ENCODE measurements around the gene SRSF1.
"Not testable (repeated sequence)": the region's sequence is repeated elsewhere in the genome, so short reads cannot be mapped to it uniquely, and the experiment has no call there.

Gene SRSF1

DNA sequence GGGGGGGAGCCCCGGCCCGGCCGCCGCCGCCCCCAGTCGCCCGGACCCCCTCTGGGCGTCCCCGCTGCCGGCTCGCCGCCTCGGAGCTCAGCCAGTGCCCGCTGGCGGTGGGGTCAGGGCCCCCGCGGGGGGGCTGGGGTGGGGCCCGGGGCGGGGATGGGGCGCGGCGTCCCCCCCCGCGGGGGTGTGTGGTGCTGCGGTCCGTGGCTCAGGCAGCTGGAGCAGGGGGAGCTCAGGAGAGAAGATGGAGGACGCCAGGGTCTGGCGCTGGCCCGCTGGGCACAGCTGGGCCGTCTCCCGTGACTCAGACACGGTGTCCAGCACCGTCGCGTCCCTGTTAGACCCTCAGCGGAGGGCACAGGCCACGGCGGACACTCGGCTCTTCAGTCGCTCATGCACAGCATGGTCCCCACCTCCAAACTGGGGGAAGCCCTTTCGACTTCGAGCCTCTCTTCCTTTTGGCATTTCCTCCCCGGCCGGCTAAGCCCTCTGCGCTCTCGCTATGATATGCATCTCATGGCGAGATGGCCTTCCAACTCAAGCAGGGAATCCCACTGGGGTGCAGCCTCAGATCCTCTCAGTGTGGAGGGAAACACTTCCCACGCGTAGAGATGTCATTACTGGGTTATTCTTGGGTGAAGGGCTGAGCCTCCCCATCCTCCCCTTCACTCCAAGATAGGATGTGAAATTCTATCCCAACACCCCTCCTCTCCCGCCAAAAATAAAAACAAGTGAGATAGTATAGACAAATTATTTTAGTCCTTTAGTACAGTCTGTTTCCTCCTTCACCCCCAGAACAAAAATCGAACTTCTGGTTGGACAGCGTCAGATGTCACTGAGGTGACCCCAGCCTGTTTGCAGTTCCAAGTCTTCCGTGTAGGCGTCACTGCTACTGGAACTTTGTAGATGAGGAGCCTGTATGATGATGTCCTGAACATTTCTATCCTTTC is 18.5 kb downstream of the SRSF1 start:
- DNase-seq (ENCODE audit: low read depth) = peak; percentile 40

DNA sequence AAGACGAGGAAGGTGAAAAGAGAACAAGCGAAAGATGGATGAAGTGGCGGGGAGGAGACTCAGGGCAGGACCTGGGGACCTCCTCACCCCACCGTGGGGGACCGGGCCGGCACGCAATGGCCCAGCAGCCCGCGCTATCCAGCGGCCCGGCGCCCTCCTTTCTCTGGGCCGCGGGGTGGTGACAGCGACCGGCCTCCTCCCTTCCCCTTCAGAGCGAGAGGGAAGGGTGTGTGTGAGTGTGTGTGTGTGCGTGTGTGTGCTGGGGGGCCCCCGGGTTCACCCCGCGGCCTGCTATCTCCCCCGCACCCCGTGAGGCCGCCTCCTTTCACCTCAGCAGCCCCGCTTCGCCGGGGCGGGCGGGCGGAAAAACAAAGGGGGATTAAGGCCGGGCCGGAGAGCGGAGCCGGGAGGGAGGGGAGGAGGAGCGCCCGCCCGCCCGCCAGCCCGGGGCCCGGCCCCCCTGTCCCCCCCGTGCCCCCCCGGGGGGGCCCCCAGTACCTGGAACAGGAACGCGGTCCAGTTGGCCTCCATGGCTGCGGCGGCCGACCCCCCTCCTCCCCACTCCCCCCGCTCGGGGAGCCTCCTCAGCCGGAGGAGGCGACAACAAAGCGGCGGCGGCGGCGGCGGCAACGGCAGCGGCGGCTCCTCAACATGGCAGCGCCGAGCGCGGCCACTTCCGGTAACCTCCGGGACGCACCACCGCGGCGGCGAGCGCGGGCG is 19.3 kb downstream of the SRSF1 start, which contains the start of gene VEZF1:
Gene VEZF1, minus strand, starts transcription at position 674 of the 720 bp plus-strand sequence. Its CDS starts 143 bp downstream, at position 531.
- peak; percentile 63 for DNase-seq (ENCODE audit: low read depth)

DNA sequence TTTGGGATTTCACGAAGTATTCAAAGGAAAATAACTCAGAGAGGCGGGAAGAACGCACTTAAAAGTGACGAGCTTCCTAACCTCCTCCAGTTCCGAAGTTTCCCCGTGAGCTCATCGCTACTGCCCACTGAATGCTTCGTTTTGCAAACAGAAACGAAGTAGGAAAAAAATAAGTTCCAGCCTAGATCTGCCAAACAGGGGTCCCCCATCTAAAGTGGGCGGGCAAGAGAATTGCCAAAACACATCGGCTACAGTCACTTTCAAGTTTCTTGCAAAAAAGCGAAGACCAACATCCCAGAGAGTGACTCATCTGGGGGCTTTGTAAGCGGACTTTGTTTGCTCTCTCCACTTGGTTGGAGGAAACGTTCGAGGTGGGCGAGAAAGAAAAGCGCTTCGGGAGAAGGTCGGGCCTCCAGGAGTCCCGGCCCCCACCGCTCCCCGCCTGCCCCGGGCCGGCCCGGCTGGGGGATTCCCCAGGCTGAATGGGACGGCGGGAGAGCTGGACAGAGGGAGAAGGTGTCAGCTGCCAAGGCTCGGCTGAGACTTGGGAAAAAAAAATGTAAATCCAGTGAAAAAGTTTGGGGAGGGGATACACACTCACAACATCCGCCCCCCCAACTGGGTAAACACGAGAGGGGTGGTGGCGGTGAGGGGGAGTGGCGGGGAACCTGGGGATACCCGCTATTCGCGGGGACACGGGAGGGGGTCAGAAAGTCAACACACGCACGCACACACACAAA is 20.0 kb downstream of the SRSF1 start:
- peak; percentile 11 for DNase-seq (ENCODE audit: low read depth)

DNA sequence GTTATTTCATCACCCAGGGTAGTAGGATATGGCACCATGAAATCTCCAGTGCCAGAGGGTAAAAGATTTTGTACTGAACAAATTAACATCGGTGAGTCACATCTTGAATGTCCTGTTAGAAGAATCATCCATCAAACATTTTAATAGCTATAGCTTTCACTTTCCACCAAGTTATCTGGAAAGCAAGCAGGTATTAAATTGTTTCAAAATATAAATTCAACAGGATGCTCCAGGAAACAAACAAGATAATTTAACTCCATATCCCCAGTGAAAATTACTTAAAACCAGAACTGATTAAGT is 21.4 kb downstream of the SRSF1 start:
- no peak for DNase-seq (ENCODE audit: low read depth)

DNA sequence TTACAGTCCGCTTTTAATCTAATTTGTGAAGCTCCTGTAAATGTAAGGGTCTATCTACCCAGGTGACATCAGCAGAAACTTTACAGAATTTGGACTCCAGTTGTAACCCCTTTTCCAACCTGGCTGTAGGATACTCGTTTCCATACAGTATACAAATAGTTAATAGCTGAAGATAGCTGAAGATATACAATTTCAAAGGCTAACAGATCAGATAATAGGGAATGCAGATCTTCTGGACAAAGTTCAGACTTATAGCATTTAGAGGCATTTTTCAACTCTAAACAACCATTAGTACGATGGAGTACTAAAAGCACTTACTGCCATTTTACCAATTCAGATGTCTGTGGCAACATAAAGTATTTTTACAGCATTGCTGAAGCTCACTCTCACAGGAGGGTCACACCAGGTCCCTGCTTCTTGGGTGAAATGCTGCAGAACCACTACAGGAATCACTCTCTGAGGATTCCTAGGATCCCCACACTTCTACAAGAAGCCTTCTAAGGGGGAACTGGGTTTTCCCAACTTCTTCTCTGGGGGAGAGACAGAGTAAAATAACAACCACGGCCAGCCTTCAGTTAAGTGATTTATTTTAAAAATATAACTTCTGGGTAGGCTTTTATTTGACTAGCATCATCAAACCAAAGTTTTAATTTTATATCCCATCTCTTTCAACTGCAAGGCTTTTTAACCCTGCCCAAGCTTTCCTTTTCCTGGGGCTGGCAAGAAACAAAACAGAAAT is 21.9 kb downstream of the SRSF1 start:
- DNase-seq (ENCODE audit: low read depth) = no peak

DNA sequence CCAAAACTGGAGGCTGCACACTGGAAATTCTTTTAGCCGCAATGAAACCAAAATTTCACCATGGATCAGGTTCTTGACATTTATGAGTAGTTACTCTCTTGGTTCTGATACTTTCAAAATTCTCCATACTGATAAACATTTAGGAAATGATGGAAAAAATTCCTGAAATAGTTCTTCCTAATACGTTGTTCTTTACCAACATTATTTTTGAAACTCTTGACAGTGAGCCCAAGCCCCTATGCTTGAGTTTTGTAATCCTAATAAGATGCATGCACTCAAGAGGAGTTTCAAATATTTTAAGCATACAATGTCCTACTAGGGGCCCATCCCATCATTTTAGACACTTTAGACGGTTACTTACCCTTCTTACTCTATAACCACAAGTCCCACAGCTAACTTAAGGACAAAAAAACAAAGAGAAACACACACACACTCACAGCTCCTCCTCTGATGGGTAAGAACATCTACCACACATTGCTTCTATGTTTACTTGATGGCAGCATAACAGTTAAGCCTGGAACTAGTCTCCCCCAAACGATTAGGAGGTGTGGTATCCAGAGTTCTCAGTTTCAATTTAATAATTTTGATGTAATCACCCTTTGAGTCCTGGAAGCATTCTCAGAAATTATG is 22.7 kb downstream of the SRSF1 start:
- DNase-seq (ENCODE audit: low read depth) = no peak

DNA sequence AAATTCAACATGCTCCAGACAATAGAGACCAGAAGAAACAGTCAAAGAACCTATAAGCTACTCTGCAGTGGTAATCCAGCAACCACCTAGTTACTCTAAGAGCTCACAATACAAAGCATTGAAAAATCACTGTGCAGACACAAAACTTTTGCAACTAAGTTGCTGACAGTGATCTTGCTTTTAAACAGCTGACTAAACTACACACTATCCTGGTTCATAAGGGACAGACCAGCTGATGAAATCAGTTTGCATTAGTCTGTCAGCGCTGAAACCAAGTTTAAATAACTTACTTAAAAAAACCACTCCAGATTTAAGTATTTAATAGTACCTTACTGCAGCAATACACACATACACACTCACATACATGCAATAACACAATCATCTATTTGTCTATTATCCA is 23.6 kb downstream of the SRSF1 start:
- DNase-seq (ENCODE audit: low read depth) = no peak

DNA sequence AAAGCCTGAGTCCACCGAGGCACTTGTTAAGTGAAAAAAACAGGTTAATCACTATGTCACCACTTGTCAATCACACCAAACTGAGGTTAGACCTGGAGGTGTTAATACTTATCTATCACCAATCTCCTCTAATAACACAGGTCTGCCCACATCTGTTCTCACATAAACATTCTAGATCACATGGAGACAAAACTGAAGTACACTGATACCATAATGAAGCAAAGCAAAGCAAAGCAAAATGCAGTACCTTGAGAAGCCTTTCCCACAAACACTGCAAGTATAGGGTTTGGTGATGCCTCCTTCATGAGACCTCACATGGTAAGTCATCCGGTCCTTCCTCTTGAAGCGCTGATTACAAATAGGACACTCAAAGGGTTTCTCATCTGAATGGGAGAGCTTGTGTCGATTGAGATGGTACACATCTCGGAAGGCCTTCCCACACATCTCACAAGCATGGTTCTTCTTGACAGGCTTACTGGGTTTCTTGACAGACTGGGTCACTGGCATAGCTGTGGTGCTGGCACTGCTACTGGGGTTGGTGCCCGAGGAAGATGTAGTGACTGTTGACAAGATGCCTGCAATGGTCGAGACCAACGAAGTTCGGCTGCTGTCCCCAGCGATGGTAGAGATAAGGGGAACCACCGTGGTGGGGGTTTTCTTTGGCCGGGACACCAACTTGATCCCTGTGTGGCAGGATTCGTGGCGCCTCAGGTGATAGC is 24.4 kb downstream of the SRSF1 start:
- no peak for DNase-seq (ENCODE audit: low read depth)

DNA sequence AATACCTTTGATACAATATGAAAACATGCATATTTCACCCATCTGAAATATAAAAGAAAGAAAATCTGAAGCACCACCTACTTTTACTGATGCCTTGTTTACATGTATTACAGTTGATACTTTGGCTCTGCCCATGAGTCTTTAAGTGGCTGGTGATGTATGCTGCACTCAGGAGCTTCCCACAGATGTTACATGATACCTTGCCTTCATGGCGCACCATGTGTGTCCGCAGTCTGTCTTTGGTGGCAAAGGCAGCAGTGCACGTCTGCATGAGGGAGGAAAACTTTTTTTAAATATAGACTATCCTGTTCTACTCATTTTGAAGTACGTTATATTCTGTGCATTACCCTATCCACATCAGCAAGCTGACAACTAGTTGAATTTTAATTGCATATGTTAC is 26.5 kb downstream of the SRSF1 start:
- DNase-seq (ENCODE audit: low read depth) = no peak

DNA sequence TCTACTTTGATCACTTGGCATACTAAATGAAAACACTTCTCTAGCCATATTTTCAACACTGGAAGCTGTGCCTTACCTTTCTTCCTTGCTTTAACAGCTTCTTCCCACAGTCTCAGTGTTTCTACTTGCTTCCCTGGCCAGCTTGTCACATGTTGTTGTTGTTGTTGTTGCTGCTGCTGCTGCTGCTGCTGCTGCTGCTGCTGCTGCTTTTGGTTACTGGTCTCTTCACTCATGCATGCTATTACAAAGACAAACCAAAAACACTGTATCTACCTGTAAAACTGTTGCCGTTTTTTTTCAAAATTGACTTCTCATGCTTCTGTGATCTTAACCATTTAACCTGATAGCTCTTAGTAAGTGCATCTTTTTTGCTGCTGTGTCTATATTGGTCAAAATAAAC is 28.0 kb downstream of the SRSF1 start:
- DNase-seq (ENCODE audit: low read depth) = no peak

DNA sequence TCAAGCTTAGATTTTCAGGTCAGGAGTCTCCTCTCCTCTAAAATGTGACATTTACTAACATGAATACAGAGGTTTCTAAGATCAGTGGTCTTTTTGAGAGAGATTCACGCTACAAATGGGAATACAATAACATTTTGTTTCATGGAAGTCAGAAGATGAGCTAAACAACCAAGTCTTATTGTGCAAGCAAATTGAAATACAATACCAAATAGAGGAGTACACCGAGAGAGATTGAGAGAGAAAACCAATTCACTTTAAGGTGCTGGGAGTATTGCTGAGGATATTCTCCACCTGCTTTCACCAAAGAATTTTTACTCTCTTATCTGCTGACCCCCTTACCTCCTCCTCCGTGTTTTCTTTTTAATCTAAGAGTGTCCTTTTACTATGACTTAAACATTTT is 30.5 kb downstream of the SRSF1 start:
- DNase-seq (ENCODE audit: low read depth) = no peak

DNA sequence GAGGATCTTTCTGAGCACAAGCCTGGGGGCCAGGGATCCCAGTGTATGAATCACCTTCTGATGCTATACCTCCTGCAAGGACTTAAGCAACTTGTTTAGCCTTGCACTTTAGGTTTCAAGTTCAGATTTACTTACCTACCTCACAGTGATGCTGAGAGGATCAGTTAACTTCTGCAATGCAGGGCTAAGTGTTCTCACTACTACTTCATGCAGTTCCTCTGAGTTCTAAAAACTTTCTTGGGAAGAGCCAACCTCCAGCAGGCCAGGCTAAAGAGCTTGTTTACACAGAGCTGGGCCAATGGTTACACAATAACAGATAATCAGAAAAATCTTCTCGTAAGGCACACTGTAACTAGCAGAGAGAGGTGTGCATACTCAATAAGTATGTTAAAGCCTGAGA is 32.0 kb downstream of the SRSF1 start:
- DNase-seq (ENCODE audit: low read depth) = no peak

DNA sequence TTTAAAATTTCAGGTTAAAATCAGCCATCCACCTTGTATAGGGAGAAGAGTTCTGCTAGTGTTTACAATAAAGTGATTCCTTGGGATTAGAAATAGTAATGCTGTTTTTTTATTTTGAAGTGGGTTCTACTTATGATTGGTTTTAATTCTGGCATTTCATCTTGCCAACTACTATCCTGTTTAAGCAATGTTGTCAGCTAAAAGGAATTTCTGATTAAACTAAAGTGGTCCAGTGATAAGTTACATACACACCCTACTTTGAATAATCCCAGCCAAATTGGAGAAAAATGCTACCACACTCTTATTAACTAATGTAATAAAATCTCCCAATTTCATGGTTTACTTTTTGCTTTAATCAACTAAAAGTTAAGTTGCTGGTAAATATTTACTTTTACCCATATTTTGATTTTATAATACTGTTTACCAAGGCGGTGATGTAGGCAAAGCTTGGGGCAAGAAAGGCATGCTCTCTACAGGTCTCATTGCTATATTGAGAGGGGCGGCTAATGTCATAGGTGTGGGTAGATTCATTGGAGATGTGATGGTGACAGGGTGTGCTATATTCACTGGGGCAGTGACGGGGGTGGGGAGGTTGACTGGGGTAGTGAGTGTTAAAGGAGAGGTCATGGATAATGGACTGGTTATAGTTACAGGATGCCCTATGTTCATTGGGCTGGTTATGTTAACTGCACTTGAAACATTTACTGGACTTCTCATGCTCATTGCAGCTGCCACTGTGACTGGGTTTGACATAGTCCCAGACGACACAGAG is 32.8 kb downstream of the SRSF1 start:
- DNase-seq (ENCODE audit: low read depth) = not testable (repeated sequence)

DNA sequence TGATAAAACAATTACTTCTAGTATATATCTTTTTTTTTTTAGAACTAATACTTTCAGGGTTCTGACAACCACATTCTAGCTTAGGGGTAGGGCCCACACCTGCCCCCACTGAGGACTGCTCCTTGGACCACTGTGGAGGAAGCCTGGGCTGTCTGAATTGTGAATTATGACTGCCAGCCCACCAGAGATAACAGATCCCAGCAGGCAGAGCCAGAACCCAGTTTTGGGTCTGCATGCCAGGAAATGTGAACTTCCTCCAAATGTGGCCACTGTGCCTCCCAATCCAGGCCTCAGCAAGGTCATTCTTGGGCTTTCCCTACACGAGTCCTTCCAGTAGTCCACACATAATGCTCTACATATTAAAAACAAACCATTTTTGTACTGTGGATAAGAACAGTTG is 34.9 kb downstream of the SRSF1 start:
- DNase-seq (ENCODE audit: low read depth) = no peak

DNA sequence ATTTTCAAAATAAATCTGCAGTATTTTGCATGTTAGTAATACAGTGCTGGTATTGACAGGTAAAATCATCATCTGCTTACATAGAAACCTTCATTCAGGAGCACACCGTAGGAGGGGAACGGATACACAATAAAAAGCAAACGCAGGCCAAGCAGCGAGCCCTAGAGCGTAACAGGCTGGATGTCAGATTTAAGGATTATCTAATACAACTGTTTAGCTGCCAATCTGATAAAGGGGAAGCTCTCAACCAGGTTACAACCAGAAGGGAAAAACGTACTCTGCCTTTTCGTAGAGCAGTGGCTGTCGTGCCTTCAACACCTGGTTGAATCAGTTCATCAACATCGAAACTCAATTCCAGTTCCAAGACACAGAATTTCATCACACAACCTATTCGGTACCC is 35.5 kb downstream of the SRSF1 start:
- DNase-seq (ENCODE audit: low read depth) = no peak

DNA sequence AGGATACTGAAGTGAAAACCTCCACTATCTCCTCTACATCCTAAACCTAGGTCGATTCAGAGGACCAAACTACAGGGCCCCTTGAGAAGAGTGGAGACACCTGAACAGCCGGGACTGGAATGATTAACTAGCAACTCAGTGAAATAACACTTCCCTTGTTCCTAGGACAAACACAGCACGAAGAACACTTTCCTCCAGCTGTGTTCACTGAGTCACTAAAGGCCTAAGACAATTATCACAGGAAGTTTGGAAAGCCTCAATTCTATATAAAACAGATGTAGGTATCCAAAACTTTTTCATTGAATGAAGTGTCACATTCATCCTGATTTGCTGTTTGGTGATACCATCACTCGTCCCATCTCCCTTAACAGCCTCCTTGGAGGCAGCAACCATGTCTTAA is 36.3 kb downstream of the SRSF1 start:
- DNase-seq (ENCODE audit: low read depth) = no peak

DNA sequence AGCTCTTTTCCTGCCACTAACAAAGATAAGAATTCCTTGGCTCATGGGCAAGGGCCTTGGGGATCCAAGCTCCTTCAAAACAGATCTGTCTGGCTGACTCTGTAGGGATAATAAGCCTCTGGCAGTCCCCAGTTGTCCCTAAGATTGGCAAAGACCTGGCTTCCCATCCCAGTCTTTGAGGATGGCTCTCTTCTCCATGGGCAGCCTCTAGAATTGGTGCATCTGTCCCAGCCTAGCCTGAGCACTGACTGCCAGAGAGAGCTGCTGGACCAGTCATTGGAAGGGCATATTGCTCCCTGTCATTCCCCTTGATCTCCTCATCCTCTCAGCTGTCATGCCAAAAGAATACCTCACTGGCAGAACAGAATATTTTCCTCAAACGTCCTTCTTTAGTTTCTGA is 38.6 kb downstream of the SRSF1 start:
- DNase-seq (ENCODE audit: low read depth) = no peak

DNA sequence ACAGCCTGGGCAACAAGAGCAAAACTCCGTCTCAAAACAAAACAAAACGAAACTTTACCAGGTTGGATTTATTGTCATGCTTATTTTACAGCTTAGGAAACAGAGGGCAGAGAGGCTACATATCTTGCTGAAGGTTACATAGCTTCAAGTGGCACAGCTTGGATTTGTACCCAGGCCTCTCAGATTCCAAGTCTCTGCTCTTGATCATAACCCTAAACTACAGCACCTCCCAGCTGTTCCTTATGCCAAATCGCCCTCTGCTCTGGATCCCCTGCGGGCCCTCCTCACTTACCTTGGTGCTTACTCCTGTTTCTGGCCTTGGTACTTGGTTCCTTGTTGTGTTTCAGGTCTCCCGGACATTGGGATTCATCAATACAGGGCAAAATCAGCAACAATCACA is 40.2 kb downstream of the SRSF1 start:
- no peak for DNase-seq (ENCODE audit: low read depth)

DNA sequence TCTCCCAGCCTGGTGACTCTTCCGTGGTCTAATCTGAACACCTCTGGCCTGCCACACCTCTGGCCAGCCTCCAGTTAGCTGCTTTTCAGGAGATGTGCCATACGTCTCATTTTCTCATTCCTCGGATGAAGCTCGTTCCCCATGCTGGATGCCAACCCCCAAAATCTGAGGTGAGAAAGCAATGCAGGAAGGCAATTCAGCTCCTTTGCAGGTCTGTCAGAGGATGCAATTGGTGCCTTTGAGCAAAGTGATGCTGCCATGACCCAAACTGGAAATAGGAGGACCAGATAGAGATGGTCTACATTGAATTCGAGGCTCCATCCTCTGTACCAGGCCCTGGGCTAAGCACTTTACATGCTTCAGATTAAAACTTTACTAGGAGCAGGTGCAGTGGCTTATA is 40.8 kb downstream of the SRSF1 start:
- no peak for DNase-seq (ENCODE audit: low read depth)

DNA sequence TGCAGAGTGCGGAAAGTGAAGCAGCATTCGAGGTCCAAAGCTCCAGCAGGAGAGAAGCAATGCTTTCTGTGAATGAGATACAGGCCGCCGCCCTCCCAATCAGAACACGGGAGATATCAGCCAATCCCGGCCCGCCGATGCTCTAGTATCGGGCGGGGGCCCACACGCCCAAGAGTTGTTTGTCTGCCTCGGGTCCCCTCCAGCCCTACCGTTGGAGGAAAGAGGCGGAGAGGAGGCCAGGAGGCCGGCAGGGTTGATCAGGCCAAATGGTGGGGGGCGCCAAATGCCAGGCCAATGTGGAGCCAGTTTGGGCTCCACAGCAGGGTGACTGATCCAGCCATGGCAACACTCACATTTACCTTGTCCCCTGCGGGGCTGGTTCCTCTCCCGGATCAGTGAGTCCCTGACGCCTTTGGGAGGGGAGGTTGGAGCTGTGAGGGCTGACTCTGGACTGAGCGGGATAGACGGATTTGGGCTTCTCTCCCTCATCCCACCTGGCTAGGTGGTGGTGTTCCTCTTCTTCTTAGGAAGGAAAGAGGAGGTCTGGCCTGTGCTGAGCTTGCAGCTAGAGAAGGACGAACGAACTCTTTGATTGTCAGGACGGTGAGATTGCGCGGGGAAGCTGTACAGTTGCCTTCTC is 41.4 kb downstream of the SRSF1 start:
- DNase-seq (ENCODE audit: low read depth) = no peak

Measured in stimulated activated CD4-positive, alpha-beta T cell treated with anti-CD3 and anti-CD28 coated beads, Interleukin-2, amount 100 ng/mL, for 4 hours (primary cell).